GM12878 (cell line): ENCODE measurements around the gene MRRF. TPM values are rescaled to one million over a fixed set of nuclear protein-coding genes. Genes with fewer than 3 reads are reported as not detected.
A peak's percentile ranks its signal among the peaks of the same experiment; 100 is the strongest.

Experiments
- ATAC-seq: fragments of 200-7000 bp; cut with Tn5 transposase; 3 replicates; pipeline ENCODE4 v1.9.1; 2020; ENCODE audit warnings: mild to moderate bottlenecking, moderate library complexity
- BruUV-seq: library from RNA; stranded (reverse); fragments of 400-500 nt; replicated peaks from 2 replicates; lab custom pipeline; 2021; lab: Mats Ljungman, UMichigan
- CTCF ChIA-PET: fragments of 300-600 bp; sonication (Branson Sonifier 250); formaldehyde crosslinking; extraction: SDS; loops from one replicate; lab custom pipeline; 2021; ENCODE audit warnings: inconsistent platforms; lab: Yijun Ruan, JAX
- POLR2A ChIA-PET: fragments of 350-600 bp; formaldehyde crosslinking; extraction: SDS; loops from one replicate; lab custom pipeline; 2021; ENCODE audit warnings: inconsistent platforms; lab: Charles Lee
- RAD21 ChIA-PET: fragments of 300-600 bp; sonication (Branson Sonifier 250); formaldehyde crosslinking; loops from one replicate; lab custom pipeline; 2023; ENCODE audit warnings: antibody characterized with exemption; ENCODE audit not compliant: unreplicated experiment; lab: Charles Lee
- SMC1A ChIA-PET: fragments of 300-600 bp; sonication (Branson Sonifier 250); formaldehyde crosslinking; loops from one replicate; lab custom pipeline; 2023; ENCODE audit not compliant: unreplicated experiment, uncharacterized antibody; lab: Charles Lee
- DNase-seq: peaks from one replicate; pipeline ENCODE4 v3.0.0-alpha.2; 2011; ENCODE audit warnings: low read depth, low spot score
- FAIRE-seq: peaks from 3 replicates; lab custom pipeline; 2011; peaks lifted over from hg19 to GRCh38; lab: Jason Lieb, UNC
- H2AFZ ChIP-seq: 2 replicates; pipeline ENCODE4 v1.6.0; 2011; ENCODE audit warnings: low read depth, low read length, control low read depth; ENCODE audit not compliant: control insufficient read depth
- H3K27ac ChIP-seq: 2 replicates; pipeline ENCODE4 v1.5.1; 2011; ENCODE audit warnings: control low read depth; ENCODE audit not compliant: control insufficient read depth, insufficient read depth
- H3K27me3 ChIP-seq, 2 experiments: replicated peaks in 1 of 2; 2 replicates each; pipeline versions ENCODE4 v1.6.0 to v1.6.1; 2011; ENCODE audit warnings: low read length in 1 of 2; ENCODE audit not compliant: control insufficient read depth in 2 of 2, insufficient read depth in 2 of 2
- H3K36me3 ChIP-seq, 2 experiments: 2 replicates each; pipeline ENCODE4 v1.5.1; 2011; ENCODE audit warnings: low read length in 1 of 2; ENCODE audit not compliant: control insufficient read depth in 2 of 2, insufficient read depth in 2 of 2
- H3K4me1 ChIP-seq: 2 replicates; pipeline ENCODE4 v1.6.1; 2011; ENCODE audit warnings: mild to moderate bottlenecking, low read length, moderate library complexity, mixed read lengths; ENCODE audit not compliant: control insufficient read depth, insufficient read depth
- H3K4me2 ChIP-seq: 2 replicates; pipeline ENCODE4 v1.6.0; 2011; ENCODE audit warnings: control low read depth; ENCODE audit not compliant: control insufficient read depth, insufficient read depth
- H3K4me3 ChIP-seq: fragments of 200-600 bp; sonication (generic); 2 replicates; pipeline ENCODE4 v1.5.1; 2016
- H3K79me2 ChIP-seq: 2 replicates; pipeline ENCODE4 v1.6.0; 2011; ENCODE audit warnings: low read length; ENCODE audit not compliant: control insufficient read depth, insufficient read depth
- H3K9ac ChIP-seq: 2 replicates; pipeline ENCODE4 v1.8.0; 2011; ENCODE audit warnings: low read length, control low read depth, mixed read lengths; ENCODE audit not compliant: control insufficient read depth, insufficient read depth
- H3K9me3 ChIP-seq: replicated peaks from 3 replicates; pipeline ENCODE4 v1.5.1; 2011; ENCODE audit warnings: mild to moderate bottlenecking, low read length; ENCODE audit not compliant: control insufficient read depth, insufficient read depth
- H4K20me1 ChIP-seq: 2 replicates; pipeline ENCODE4 v1.6.0; 2011; ENCODE audit not compliant: control insufficient read depth, insufficient read depth
- BCL3 ChIP-seq: IDR thresholded peaks from 2 replicates; pipeline ENCODE4 v1.6.1; 2011; ENCODE audit warnings: borderline replicate concordance, low read depth, mild to moderate bottlenecking, moderate library complexity, low read length; ENCODE audit not compliant: insufficient read depth, poor library complexity, severe bottlenecking
- CBFB ChIP-seq: IDR thresholded peaks from 2 replicates; pipeline ENCODE4 v1.6.1; 2016; ENCODE audit warnings: antibody characterized with exemption, low read depth
- CREM ChIP-seq: IDR thresholded peaks from 2 replicates; pipeline ENCODE4 v1.6.1; 2014; ENCODE audit warnings: antibody characterized with exemption, low read depth
- EED ChIP-seq: sonication (generic); IDR thresholded peaks from 2 replicates; pipeline ENCODE4 v1.6.1; 2016; ENCODE audit warnings: antibody characterized with exemption, low read depth
- FOXK2 ChIP-seq: fragments of 450-650 bp; IDR thresholded peaks from 2 replicates; pipeline ENCODE4 v1.6.1; 2017; ENCODE audit warnings: mild to moderate bottlenecking, moderate library complexity
- GABPA ChIP-seq: IDR thresholded peaks from 2 replicates; pipeline ENCODE4 v1.6.1; 2014; ENCODE audit warnings: antibody characterized with exemption, low read depth, mild to moderate bottlenecking, inconsistent platforms
- HCFC1 ChIP-seq: fragments of 150-350 bp; IDR thresholded peaks from 2 replicates; pipeline ENCODE4 v1.6.1; 2014; ENCODE audit warnings: low read length
- HDAC2 ChIP-seq: fragments of 200-600 bp; sonication (generic); IDR thresholded peaks from 2 replicates; pipeline ENCODE4 v1.6.1; 2017
- NFYB ChIP-seq: IDR thresholded peaks from 2 replicates; pipeline ENCODE4 v1.6.1; 2011; ENCODE audit warnings: low read depth, mild to moderate bottlenecking, low read length, improper control_type of control experiment, moderate library complexity; ENCODE audit not compliant: insufficient read depth
- RB1 ChIP-seq: fragments of 450-650 bp; formaldehyde crosslinking; IDR thresholded peaks from 2 replicates; pipeline ENCODE4 v1.6.1; 2017; ENCODE audit warnings: mild to moderate bottlenecking, borderline replicate concordance
- RELA ChIP-seq: fragments of 450-650 bp; IDR thresholded peaks from 2 replicates; pipeline ENCODE4 v1.8.0; 2014; ENCODE audit warnings: borderline replicate concordance; ENCODE audit not compliant: partially characterized antibody
- STAT1 ChIP-seq: fragments of 450-650 bp; conservative IDR thresholded peaks from 2 replicates; pipeline ENCODE4 v1.6.1; 2014; ENCODE audit warnings: antibody characterized with exemption, mild to moderate bottlenecking
- SUPT20H ChIP-seq: IDR thresholded peaks from 2 replicates; pipeline ENCODE4 v1.6.1; 2011; ENCODE audit warnings: low read depth, mild to moderate bottlenecking, low read length, moderate library complexity, borderline replicate concordance; ENCODE audit not compliant: control insufficient read depth
- USF2 ChIP-seq: IDR thresholded peaks from 2 replicates; pipeline ENCODE4 v1.6.1; 2011; ENCODE audit warnings: low read depth, low read length, improper control_type of control experiment, borderline replicate concordance
- ZBED1 ChIP-seq: IDR thresholded peaks from 2 replicates; pipeline ENCODE4 v1.6.1; 2016; ENCODE audit warnings: borderline replicate concordance
- ZNF217 ChIP-seq: fragments of 450-650 bp; IDR thresholded peaks from 2 replicates; pipeline ENCODE4 v1.6.1; 2017; ENCODE audit warnings: antibody characterized with exemption, mild to moderate bottlenecking
- ZNF274 ChIP-seq: IDR thresholded peaks from one replicate; pipeline ENCODE4 v1.8.0; 2011; ENCODE audit not compliant: insufficient read length, insufficient read depth
- ZNF622 ChIP-seq: fragments of 450-650 bp; IDR thresholded peaks from 2 replicates; pipeline ENCODE4 v1.6.1; 2017; ENCODE audit warnings: mild to moderate bottlenecking, inconsistent platforms
- ZSCAN29 ChIP-seq: fragments of 450-650 bp; IDR thresholded peaks from 2 replicates; pipeline ENCODE4 v1.6.1; 2017; ENCODE audit warnings: mild to moderate bottlenecking, moderate library complexity
- WGBS: methylation state at CpG from one replicate; pipeline ENCODE4 v1.1.6; 2016; ENCODE audit warnings: low lambda C conversion rate; ENCODE audit not compliant: insufficient replicate concordance, insufficient coverage; ENCODE audit errors: missing lambda C conversion rate; 5-methylcytosine and 5-hydroxymethylcytosine counted together
- in situ Hi-C: fragments of 300-500 bp; cut with MboI; formaldehyde crosslinking; loops from 9 replicates; pipeline ENCODE4 v1.14.3; 2018; ENCODE audit warnings: mixed read lengths
- intact Hi-C: fragments of 100-400 bp; cut with micrococcal nuclease; formaldehyde crosslinking; loops from one replicate; pipeline ENCODE4 v1.14.2; 2022; ENCODE audit not compliant: unreplicated experiment
- polyA plus RNA-seq, 11 experiments: library from polyadenylated mRNA; depleted of rRNA in 4 of 11; unstranded in 6 of 11; stranded (reverse) in 5 of 11; fragments of >200 nt; fragmentation: Nextera tagmentation in 4 of 11; fragmentation: Illumina TruSeq in 1 of 11; extraction: Ambion mirVana in 4 of 11; extraction: Trizol in 1 of 11; gene quantifications; 1 replicate in 1 of 11; 2 replicates in 10 of 11; pipeline versions ENCODE4 v1.2.1 to v1.2.3, GENCODE V29; 2011 to 2016; ENCODE audit warnings: inconsistent platforms in 2 of 11, missing spikeins in 2 of 11, low read depth in 1 of 11
- total RNA-seq, 4 experiments: library from RNA; depleted of rRNA in 3 of 4; stranded (reverse); fragments of >200 nt in 3 of 4; fragmentation: Illumina TruSeq in 1 of 4; extraction: Trizol in 1 of 4; gene quantifications; 2 replicates each; pipeline versions ENCODE4 v1.2.1 to v1.2.3, GENCODE V29; 2013 to 2021
- TF ChIP-seq, protein P1 (sequence below): fragments of 450-650 bp; formaldehyde crosslinking; IDR thresholded peaks from 2 replicates; pipeline ENCODE4 v1.5.0; 2022; ENCODE audit warnings: mild to moderate bottlenecking, missing genetic modification characterization

Gene MRRF
- total and polyA plus RNA-seq, 10 of the 15 experiments (the other 5 are each of a cell fraction or from before 2014, with no cell fraction given): 64.8 to 112 (median 76.4) TPM

- peak; percentile 36; the same call in 1 of the 3 replicates for ATAC-seq
- H4K20me1 ChIP-seq: no peaks in the 10 kb centered on the region
- TF ChIP-seq RELA (no peak), EED (no peak), NFYB (no peak), ZNF622 (no peak), CBFB (no peak), STAT1 (no peak), USF2 (no peak), RB1 (no peak), ZBED1 (no peak), SUPT20H (no peak), ZNF274 (no peak), BCL3 (no peak), GABPA (no peak), HDAC2 (no peak), CREM (no peak), ZSCAN29 (no peak), FOXK2 (no peak), ZNF217 (no peak), HCFC1 (no peak)
- TF ChIP-seq, protein P1, sequence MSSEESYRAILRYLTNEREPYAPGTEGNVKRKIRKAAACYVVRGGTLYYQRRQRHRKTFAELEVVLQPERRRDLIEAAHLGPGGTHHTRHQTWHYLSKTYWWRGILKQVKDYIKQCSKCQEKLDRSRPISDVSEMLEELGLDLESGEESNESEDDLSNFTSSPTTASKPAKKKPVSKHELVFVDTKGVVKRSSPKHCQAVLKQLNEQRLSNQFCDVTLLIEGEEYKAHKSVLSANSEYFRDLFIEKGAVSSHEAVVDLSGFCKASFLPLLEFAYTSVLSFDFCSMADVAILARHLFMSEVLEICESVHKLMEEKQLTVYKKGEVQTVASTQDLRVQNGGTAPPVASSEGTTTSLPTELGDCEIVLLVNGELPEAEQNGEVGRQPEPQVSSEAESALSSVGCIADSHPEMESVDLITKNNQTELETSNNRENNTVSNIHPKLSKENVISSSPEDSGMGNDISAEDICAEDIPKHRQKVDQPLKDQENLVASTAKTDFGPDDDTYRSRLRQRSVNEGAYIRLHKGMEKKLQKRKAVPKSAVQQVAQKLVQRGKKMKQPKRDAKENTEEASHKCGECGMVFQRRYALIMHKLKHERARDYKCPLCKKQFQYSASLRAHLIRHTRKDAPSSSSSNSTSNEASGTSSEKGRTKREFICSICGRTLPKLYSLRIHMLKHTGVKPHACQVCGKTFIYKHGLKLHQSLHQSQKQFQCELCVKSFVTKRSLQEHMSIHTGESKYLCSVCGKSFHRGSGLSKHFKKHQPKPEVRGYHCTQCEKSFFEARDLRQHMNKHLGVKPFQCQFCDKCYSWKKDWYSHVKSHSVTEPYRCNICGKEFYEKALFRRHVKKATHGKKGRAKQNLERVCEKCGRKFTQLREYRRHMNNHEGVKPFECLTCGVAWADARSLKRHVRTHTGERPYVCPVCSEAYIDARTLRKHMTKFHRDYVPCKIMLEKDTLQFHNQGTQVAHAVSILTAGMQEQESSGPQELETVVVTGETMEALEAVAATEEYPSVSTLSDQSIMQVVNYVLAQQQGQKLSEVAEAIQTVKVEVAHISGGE: no peak
- H3K4me2 ChIP-seq: no peak overlapping the region
- BruUV-seq: no TSS peak
- no peaks in the 10 kb centered on the region; a peak in 2 of 4 replicates for H3K36me3 ChIP-seq
- H3K4me3 ChIP-seq: no peak overlapping the region
- POLR2A ChIA-PET: no interaction called here
- SMC1A ChIA-PET: no interaction called here
- in situ Hi-C loops: no loop called here
- H3K27me3 ChIP-seq: no peaks in the 10 kb centered on the region
- H3K4me1 ChIP-seq: 0 out of 2 replicates have a peak, but pooled peaks cover under 1% of the 10 kb centered on the region
- RAD21 ChIA-PET: no interaction called here
- intact Hi-C loops: no loop called here
- WGBS: 58% methylated on average over 6 of the region's 6 CpGs
- no peaks in the 10 kb centered on the region for H3K9me3 ChIP-seq
- H3K27ac ChIP-seq: no peak overlapping the region
- no peak for DNase-seq
- no peak overlapping the region for H3K9ac ChIP-seq
- FAIRE-seq: no peak
- H2AFZ ChIP-seq: no peak overlapping the region
- H3K79me2 ChIP-seq: no peaks in the 10 kb centered on the region
- CTCF ChIA-PET: no interaction called here
Measured at GRCh38 chr9:122332083-122332482, 67.4 kb downstream of the MRRF start.
